ENCODE data around the gene RRAGD. TPM values are rescaled to one million over a fixed set of nuclear protein-coding genes. Genes with fewer than 3 reads are reported as not detected.
"Not testable (repeated sequence)": the region's sequence is repeated elsewhere in the genome, so short reads cannot be mapped to it uniquely, and the experiment has no call there.

The RRAGD gene
- total RNA-seq, 2 experiments from 2014 or later: 9.3 to 10.9 TPM

GRCh38 chr6:89404512-89404911 lies 7.6 kb downstream of the RRAGD start:
- POLR2A ChIA-PET: no interaction called here
- Mint-ChIP-seq H3K4me1 (peaks cover 10% of the 10 kb centered on the region), H3K27ac (no peak overlapping the region), H3K4me3 (no peak overlapping the region), H3K27me3 (peaks cover 13% of the 10 kb centered on the region), H3K9me3 (no peaks in the 10 kb centered on the region), H3K36me3 (no peaks in the 10 kb centered on the region)
- ATAC-seq (ENCODE audit: low read depth) (no peak), DNase-seq (no peak)

- Mint-ChIP-seq H3K9me3 (no peaks in the 10 kb centered on the region), H3K27me3 (peaks cover 8% of the 10 kb centered on the region), H3K4me1 (peaks cover 10% of the 10 kb centered on the region), H3K27ac (no peak overlapping the region), H3K36me3 (no peaks in the 10 kb centered on the region), H3K4me3 (no peak overlapping the region)
- no peak for DNase-seq
- POLR2A ChIA-PET: interaction anchor here (0.6 kb wide), 1 partner anchor 450 kb away, joined by 3 read pairs; no protein-coding TSS in a partner anchor
- no peak for ATAC-seq (ENCODE audit: low read depth)
Observed at GRCh38 chr6:89402776-89403175, 9.3 kb downstream of the RRAGD start.

GRCh38 chr6:89400912-89401399 lies 11.1 kb downstream of the RRAGD start:
- no peak for ATAC-seq (ENCODE audit: low read depth)
- peaks cover 2% of the 10 kb centered on the region for H3K4me1 Mint-ChIP-seq
- no peak overlapping the region for H3K27ac Mint-ChIP-seq
- H3K27me3 Mint-ChIP-seq: peaks cover under 1% of the 10 kb centered on the region
- DNase-seq: no peak
- H3K9me3 Mint-ChIP-seq: no peaks in the 10 kb centered on the region
- H3K4me3 Mint-ChIP-seq: no peak overlapping the region
- POLR2A ChIA-PET: no interaction called here
- H3K36me3 Mint-ChIP-seq: no peaks in the 10 kb centered on the region

GRCh38 chr6:89400050-89400449 lies 12.0 kb downstream of the RRAGD start:
- no peak for DNase-seq
- no peak for ATAC-seq (ENCODE audit: low read depth)
- Mint-ChIP-seq H3K27me3 (no peaks in the 10 kb centered on the region), H3K36me3 (no peaks in the 10 kb centered on the region), H3K4me3 (no peak overlapping the region), H3K9me3 (no peaks in the 10 kb centered on the region), H3K4me1 (peaks cover 2% of the 10 kb centered on the region), H3K27ac (no peak overlapping the region)
- POLR2A ChIA-PET: no interaction called here

- Mint-ChIP-seq H3K4me3 (no peak overlapping the region), H3K4me1 (no peaks in the 10 kb centered on the region), H3K27me3 (no peaks in the 10 kb centered on the region), H3K36me3 (no peaks in the 10 kb centered on the region), H3K27ac (no peak overlapping the region), H3K9me3 (no peaks in the 10 kb centered on the region)
- ATAC-seq (ENCODE audit: low read depth): no peak
- POLR2A ChIA-PET: no interaction called here
- DNase-seq: no peak
Observed at GRCh38 chr6:89398762-89399525, 13.1 kb downstream of the RRAGD start.

GRCh38 chr6:89397884-89398283 lies 14.2 kb downstream of the RRAGD start:
- POLR2A ChIA-PET; H3K4me1 Mint-ChIP-seq; ATAC-seq (ENCODE audit: low read depth); H3K27ac Mint-ChIP-seq; H3K4me3 Mint-ChIP-seq; H3K9me3 Mint-ChIP-seq; H3K27me3 Mint-ChIP-seq; DNase-seq; H3K36me3 Mint-ChIP-seq: not testable (repeated sequence)

- Mint-ChIP-seq H3K36me3 (peaks cover 8% of the 10 kb centered on the region), H3K4me1 (no peaks in the 10 kb centered on the region), H3K9me3 (peaks cover 9% of the 10 kb centered on the region), H3K4me3 (no peak overlapping the region), H3K27ac (no peak overlapping the region), H3K27me3 (no peaks in the 10 kb centered on the region)
- POLR2A ChIA-PET: no interaction called here
- DNase-seq (no peak), ATAC-seq (ENCODE audit: low read depth) (no peak)
Observed at GRCh38 chr6:89393659-89394058, 18.4 kb downstream of the RRAGD start.

GRCh38 chr6:89392823-89393222 lies 19.2 kb downstream of the RRAGD start:
- H3K36me3 Mint-ChIP-seq: peaks cover 8% of the 10 kb centered on the region
- H3K4me1 Mint-ChIP-seq: no peaks in the 10 kb centered on the region
- DNase-seq: no peak

GRCh38 chr6:89388846-89389245 lies 23.2 kb downstream of the RRAGD start:
- H3K27me3 Mint-ChIP-seq: no peaks in the 10 kb centered on the region

More at GRCh38 chr6:89392823-89393222, 19.2 kb downstream of the RRAGD start:
- no peak for ATAC-seq (ENCODE audit: low read depth)
- Mint-ChIP-seq H3K27me3 (no peaks in the 10 kb centered on the region), H3K4me3 (no peak overlapping the region), H3K9me3 (peaks cover 9% of the 10 kb centered on the region), H3K27ac (no peak overlapping the region)
- POLR2A ChIA-PET: no interaction called here

GRCh38 chr6:89387516-89388201 lies 24.4 kb downstream of the RRAGD start:
- POLR2A ChIA-PET: no interaction called here
- no peak overlapping the region for H3K4me3 Mint-ChIP-seq
- peak overlapping the region; percentile 35 for H3K27ac Mint-ChIP-seq
- H3K9me3 Mint-ChIP-seq: peaks cover 2% of the 10 kb centered on the region
- H3K4me1 Mint-ChIP-seq: peaks cover 4% of the 10 kb centered on the region
- no peaks in the 10 kb centered on the region for H3K27me3 Mint-ChIP-seq
- ATAC-seq (ENCODE audit: low read depth): no peak
- peaks cover 2% of the 10 kb centered on the region for H3K36me3 Mint-ChIP-seq
- no peak for DNase-seq

More at GRCh38 chr6:89388846-89389245, 23.2 kb downstream of the RRAGD start:
- Mint-ChIP-seq H3K27ac (no peak overlapping the region), H3K9me3 (peaks cover 8% of the 10 kb centered on the region), H3K36me3 (peaks cover 9% of the 10 kb centered on the region), H3K4me1 (peaks cover 4% of the 10 kb centered on the region), H3K4me3 (no peak overlapping the region)
- POLR2A ChIA-PET: interaction anchor here (0.6 kb wide), 1 partner anchor 220 kb away, joined by 4 read pairs; no protein-coding TSS in a partner anchor
- ATAC-seq (ENCODE audit: low read depth) (no peak), DNase-seq (no peak)

- Mint-ChIP-seq H3K27me3 (no peaks in the 10 kb centered on the region), H3K9me3 (peaks cover 2% of the 10 kb centered on the region), H3K4me3 (no peak overlapping the region), H3K4me1 (peaks cover 4% of the 10 kb centered on the region), H3K36me3 (peaks cover 2% of the 10 kb centered on the region), H3K27ac (peak overlapping the region; percentile 35)
- DNase-seq (no peak), ATAC-seq (ENCODE audit: low read depth) (no peak)
- POLR2A ChIA-PET: no interaction called here
Observed at GRCh38 chr6:89386917-89387491, 25.1 kb downstream of the RRAGD start.

- H3K4me3 Mint-ChIP-seq: no peak overlapping the region
- peaks cover 4% of the 10 kb centered on the region for H3K4me1 Mint-ChIP-seq
- peaks cover 2% of the 10 kb centered on the region for H3K27me3 Mint-ChIP-seq
- H3K9me3 Mint-ChIP-seq: no peaks in the 10 kb centered on the region
- peaks cover 2% of the 10 kb centered on the region for H3K36me3 Mint-ChIP-seq
- H3K27ac Mint-ChIP-seq: no peak overlapping the region
- no peak for ATAC-seq (ENCODE audit: low read depth)
- POLR2A ChIA-PET: no interaction called here
- no peak for DNase-seq
Observed at GRCh38 chr6:89385846-89386245, 26.2 kb downstream of the RRAGD start.

GRCh38 chr6:89385156-89385667 lies 26.9 kb downstream of the RRAGD start:
- ATAC-seq (ENCODE audit: low read depth) (no peak), DNase-seq (no peak)
- Mint-ChIP-seq H3K36me3 (peaks cover 2% of the 10 kb centered on the region), H3K4me3 (no peak overlapping the region), H3K27ac (no peak overlapping the region), H3K9me3 (no peaks in the 10 kb centered on the region), H3K27me3 (peaks cover 4% of the 10 kb centered on the region), H3K4me1 (peaks cover 4% of the 10 kb centered on the region)
- POLR2A ChIA-PET: no interaction called here
